Astrocyte (in vitro differentiated cells and primary cell): ENCODE measurements around the gene PTPRK.

ENCODE experiments used
- EZH2 ChIP-seq: IDR thresholded peaks from 2 replicates; pipeline ENCODE4 v1.6.1; 2012; ENCODE audit warnings: mild to moderate bottlenecking, low read length, inconsistent platforms; ENCODE audit not compliant: insufficient read depth
- TF ChIP-seq, protein P1 (sequence below): IDR thresholded peaks from 2 replicates; pipeline ENCODE4 v1.5.1; 2011; ENCODE audit warnings: low read depth, mild to moderate bottlenecking, inconsistent platforms, low read length, moderate library complexity; ENCODE audit not compliant: insufficient read depth

DNA sequence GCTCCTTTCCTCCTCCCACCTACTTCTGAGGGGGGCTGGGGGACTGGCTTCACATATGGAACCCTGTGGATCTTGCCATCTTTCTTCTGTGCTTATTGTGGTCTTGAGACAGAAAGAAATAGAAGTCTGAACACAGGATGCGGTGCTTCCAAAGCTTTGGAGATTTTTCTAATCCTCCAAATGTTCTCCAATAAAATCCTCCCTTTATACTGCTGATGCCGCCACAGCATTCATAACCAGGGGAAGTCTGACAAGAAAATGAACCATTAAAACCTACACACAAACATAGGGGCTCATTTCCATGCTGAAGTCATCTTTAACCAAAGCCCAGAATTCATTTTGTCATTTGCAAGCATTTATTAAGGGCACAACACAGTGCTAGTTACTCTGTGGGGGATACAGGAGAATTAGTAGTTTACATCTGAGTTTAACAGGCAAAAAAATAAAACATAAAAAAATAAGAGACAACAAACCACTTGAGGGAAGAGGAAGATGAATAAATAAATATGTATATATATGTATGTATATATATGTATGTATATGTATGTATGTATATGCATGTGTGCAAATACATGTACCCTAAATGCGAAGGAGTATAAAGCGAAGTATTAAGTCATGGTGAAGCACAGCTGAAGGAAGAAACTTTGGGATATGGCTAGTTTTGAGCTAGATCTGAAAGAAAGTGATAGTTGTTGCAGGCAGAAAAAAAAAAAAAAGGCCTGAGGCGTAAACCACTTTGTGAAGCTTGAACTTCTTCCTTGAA is 5.9 kb upstream of the PTPRK start:
- TF ChIP-seq, protein P1, sequence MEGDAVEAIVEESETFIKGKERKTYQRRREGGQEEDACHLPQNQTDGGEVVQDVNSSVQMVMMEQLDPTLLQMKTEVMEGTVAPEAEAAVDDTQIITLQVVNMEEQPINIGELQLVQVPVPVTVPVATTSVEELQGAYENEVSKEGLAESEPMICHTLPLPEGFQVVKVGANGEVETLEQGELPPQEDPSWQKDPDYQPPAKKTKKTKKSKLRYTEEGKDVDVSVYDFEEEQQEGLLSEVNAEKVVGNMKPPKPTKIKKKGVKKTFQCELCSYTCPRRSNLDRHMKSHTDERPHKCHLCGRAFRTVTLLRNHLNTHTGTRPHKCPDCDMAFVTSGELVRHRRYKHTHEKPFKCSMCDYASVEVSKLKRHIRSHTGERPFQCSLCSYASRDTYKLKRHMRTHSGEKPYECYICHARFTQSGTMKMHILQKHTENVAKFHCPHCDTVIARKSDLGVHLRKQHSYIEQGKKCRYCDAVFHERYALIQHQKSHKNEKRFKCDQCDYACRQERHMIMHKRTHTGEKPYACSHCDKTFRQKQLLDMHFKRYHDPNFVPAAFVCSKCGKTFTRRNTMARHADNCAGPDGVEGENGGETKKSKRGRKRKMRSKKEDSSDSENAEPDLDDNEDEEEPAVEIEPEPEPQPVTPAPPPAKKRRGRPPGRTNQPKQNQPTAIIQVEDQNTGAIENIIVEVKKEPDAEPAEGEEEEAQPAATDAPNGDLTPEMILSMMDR, result no peak
- no peak for TF ChIP-seq EZH2
